ENCODE data around the gene LMAN2.
A peak's percentile ranks its signal among the peaks of the same experiment; 100 is the strongest.

The LMAN2 gene

DNA sequence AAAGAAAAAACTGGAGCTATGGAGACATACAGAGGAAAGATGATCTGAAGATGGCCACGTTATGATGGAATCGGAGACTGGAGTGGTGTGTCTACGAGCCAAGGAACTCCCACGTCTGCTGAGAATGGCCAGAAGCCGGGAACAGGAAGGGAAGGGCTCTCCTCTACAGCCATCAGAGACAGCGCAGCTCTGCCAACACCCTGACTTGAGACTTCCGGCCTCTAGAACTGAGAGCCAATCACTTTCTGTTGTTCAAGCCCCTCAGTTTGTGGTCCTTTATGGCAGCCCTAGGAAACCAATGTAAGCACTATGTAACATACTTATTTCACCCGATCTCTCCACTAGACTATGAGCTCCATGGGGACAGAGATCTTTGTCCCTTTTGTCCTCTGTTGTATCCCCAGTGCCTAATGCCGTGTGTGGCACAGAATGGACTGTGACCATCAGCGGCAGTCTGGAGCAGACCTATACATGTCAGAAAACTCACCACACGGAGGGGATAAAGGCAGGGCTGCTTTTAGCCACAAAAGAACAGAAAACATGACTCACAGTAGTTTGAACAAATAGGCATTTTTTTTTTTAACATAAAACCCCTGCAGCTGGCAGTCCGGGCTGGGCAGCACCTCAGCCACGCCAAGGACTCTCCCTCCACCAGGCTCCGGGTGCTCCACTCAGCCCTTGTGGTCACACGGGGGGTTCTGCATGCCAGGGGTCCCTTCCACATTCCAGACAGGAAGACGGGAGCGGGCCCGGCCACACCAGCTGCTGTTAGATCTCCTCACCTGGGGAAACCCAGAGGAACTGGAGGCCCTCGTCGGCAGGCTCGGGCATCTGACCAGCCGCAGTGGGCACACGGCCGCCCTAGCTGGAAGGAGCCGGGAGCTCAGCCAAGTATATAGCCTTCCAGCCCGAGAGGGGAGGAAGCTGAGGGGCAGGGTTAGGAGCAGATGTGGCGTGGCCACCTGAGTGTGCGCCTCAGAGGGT is 23.6 kb downstream of the LMAN2 start:
- DNase-seq (ENCODE audit: low read depth): peak; percentile 19

DNA sequence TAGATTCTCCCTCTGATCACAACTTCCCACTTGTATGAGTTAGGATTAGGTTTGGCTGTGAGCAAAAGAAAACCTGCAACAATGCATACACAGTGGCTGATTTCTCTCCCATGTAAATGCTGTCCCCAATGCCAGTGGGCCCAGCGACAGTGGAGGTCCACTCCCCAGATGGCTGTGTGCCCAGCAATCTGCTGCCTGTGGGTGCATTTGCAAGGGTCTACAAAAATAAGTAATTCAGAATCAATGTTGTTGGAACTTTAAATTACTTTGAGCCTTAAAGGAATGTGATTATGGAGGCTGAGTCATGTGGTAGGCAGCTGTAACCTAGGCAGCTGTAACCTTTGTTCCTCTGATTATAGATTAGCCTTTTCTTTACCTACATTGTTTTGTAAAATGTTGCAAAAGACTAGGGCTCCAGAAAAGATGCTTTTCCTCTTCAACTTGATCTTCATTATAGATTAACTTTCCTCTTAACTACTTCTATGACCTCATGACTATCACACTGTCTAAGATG is 25.5 kb downstream of the LMAN2 start:
- DNase-seq (ENCODE audit: low read depth): no peak

DNA sequence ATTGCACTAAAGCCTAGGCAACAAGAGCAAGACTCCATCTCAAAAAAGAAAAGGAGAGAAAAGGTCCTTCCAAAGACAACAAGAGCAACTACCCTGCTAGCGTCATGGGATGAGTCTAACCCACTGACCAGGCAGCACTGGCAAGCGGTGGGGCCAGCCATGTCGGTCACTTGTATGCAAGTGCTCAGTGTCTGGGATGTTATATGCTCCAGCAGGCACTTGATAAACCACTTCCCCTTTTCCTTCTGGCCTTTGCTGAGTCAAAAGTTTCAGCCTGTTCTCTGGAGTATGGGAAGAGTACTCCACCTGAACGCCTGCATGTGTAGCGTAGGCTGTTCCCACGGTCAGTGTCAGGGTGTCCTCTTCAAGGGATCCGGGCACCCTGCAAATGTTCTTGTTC is 30.6 kb downstream of the LMAN2 start:
- no peak for DNase-seq (ENCODE audit: low read depth)

DNA sequence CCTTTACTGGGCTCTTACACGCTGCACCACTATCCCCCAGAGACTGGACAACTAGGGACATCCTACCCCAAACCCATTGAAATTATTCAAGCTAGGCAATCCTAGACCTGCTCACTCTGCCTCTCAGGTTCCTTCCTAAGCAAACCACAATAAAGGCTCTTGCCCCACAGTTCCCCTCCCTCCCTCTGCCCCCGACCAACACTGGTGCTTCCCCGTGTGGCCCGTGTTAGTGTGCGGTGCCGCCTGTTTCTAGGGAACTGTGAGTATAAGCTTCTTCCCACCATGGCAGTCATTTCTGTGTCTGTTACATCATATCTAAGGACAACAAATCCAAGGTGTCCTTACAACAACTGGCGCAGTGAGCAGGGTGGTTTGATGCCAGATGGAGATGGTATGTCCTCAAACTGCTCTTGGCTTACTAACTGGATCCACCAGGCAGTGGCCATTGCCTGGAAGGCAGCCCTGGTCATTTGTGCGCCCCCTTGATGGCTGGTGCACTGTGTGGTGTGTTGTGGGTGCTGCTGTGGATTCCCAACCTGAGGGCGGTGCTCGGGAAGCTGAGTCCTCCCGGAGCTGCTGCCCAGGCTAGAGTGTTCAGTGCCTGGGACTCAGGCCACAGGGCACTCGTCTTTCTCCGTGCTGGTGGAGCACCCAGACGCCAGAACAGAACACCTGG is 31.4 kb downstream of the LMAN2 start:
- DNase-seq (ENCODE audit: low read depth): no peak

DNA sequence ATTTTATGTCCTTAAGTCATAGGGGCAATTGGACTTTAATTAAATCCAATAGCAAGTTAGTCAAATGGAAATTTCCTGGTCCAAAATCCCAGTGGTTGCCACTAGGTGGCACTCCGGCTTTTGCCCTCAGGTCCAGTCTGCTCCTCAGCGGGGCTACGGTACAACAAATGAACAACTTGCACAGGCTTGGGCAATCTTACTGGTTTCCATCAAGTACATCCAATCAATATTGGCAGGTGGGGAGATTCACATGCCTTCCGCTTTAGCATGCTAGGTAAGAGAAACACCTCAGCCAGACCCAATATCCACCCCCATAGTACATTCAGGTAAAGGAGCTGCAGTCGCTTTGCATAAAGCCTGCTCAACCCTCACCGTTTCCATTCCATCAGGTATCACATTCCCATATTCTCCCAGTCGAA is 33.5 kb downstream of the LMAN2 start:
- peak; percentile 68 for DNase-seq (ENCODE audit: low read depth)

DNA sequence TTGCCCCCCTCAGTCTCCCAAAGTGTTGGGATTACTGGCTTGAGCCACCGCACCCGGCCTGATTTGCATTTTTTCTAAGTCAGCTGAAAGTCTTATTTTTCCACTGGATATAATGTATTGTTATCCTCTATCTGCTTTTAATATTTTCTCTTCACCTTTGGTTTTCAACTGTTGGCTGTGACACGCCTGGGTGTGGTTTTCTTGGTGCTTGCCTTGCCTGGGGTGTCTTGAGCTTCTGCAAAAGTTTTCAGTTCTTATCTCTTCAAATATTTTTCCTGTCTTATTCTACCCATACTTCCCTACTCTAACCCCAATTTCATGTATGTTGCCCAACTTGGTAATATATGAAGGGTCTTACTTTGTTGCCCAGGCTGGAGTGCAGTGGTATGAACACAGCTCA is 35.5 kb downstream of the LMAN2 start:
- no peak for DNase-seq (ENCODE audit: low read depth)

DNA sequence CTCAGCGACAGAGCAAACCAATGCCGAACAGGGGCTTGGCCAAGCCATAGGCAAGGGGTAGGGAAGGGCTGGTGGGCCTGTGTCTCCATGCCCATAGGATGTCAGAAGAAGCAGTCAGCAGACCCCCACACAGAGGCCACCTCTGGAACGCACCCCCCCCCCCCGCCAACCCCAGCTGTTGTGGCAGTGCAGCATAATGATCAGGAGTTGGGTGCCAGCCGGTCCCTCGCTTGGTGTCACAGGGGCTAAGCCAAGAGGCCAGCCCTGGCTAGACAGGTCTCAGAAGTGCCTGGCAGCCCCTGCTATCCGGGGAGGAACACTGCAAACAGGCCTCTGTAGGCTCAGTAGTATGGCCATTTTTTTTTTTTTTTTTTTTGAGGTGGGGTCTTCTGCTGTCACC is 36.1 kb downstream of the LMAN2 start:
- no peak for DNase-seq (ENCODE audit: low read depth)

DNA sequence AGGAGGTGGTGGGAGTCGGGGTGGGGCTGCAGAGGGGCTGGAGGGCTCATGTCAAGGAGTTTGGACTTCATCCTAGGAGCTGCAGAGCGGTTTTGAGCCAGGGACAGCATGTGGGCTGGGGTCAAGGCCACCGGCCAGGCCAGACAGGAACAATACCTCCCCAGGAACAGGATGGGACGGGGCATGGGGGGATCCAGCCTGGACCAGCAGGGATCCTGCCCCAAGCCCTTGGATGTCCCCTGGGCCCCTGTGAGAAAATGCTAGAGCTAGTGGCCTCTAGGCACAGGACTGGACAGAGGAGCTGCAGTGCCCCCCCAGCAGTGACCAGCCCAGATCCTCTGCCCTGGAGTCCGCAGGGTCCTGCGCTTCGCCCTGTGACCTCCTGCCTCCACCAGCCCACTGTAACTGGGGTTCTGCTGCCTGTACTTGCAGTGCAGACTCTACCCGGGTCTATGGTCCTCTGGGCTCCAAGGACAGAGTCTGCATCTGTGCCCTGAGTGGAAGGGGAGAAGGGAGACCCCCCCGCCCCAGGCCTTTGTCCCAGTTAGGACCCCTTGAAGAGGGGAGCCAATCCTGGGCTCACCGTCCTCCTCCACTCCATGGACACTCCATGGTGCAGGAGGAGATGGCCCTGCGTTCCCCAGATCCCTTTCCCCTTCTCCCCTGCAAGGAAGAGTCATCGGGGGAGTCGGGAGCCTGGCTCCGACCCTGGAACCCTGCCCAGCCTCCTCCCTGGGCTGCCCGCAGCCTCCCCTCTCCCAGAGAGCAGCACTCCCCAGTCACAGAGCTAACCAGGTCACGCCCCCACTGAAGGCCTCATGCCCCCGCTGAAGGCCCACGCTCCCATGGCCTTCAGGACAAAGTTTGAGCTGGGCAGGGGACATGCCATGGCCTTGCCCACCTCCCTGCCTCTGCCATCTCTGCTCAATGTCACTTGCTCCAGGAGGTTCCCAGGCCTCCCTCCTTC is 36.8 kb downstream of the LMAN2 start:
- DNase-seq (ENCODE audit: low read depth): no peak

DNA sequence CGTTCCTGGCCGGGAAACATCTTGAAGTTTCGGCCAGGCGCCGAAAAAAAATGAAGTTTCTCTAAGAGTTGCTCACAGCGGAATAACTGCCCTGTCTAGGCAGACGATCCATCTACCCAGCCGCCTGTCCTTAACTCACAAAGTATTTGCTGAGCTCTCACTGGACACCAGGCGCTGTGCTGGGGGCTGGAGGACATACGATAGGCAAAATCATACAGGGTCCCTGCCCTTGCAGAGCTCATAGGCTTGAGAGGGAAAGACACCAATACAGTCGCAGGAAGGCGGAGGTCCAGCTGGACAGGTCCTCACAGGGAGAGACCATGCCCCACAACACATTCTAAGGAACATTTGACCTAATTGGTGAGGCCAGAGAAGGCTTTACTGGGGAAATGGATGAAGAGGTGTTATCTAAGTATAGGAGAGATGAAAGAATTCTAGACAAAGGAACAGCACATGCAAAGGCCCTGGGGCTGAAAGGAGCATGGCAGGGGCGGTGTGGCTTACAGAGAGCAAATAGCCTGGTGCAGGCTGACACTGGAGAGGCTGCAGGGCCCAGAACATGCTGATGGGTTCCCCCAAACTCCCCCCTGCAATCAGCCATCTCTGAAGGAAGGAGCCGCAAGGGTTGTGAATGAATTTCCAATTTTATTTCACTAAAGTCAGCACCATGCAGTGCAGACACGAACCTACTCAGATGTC is 37.8 kb downstream of the LMAN2 start:
- DNase-seq (ENCODE audit: low read depth): no peak

DNA sequence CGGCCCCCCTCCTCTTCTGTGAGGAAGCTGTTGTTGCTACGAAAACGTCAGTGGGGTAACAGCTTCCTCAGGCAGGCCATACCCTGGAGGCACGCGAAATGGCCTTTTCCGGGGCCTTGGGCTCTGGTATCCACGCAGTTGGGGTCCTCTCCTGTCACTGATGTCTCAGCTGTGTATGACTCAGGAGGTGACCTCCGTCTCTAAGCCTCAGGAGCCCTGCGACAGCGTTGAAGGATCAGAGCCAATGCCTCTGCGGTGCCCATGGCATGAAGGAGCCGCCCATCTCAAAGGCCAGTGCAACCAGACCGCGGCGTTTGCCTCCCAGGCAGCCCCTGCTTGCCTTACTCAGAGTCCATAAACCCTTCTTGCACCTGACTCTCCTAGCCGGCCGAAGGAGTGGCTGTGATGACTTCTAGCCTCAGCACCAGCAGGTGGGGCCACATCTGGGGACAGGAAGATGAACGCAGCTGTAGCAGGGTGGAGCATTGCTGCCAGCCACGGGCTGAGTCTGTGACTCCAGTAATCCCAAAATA is 38.8 kb downstream of the LMAN2 start:
- DNase-seq (ENCODE audit: low read depth): no peak

DNA sequence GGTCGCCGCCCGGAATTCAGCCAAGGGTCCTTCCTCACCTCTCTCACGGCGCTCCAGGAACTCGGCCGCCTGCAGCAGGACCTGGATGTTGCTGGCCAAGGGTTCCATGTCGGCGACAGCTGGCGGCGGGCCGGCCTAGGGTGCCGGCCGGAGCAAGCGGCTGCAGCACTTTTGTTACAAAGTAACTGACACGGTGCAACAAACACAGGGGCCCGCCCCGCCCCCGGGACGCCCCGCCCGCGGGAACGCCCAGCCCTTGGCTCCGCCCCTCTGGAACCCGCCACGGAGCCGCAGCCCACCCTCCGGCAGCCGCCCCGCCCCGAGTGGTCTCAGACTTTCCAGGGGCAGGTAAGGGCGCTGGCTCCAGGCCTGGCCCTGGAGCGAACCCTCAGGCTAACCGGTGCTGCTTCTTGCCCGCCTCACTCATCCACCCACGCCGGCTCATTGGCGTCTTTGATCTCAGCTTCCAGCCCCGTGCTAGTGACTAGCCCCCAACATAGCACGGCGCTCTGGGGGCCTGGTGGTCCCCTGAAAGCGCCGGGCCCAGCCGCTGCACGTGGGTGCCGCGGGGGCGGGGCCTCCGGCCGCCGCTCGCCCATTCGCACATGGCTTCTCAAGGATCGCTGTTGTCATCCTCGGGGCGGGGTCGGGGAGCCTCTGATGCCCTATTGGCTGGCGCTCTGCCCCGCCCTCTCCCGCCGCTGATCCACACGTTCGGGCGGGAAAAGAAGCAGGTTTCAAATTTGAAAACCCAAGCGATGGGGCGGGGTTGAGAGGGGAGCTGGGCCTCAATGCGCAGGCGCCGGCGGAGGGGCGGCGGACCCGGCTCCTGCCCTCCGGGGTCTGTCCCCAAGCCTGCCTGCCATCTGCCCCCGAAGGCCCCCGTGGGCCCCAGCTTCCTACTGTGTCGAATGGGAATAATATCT is 39.5 kb downstream of the LMAN2 start, which contains the start of gene MXD3:
MXD3 (minus strand) TSS at position 176 of the 926 bp plus-strand sequence; CDS start at position 108, 68 bp downstream.
- peak; percentile 87 for DNase-seq (ENCODE audit: low read depth)

DNA sequence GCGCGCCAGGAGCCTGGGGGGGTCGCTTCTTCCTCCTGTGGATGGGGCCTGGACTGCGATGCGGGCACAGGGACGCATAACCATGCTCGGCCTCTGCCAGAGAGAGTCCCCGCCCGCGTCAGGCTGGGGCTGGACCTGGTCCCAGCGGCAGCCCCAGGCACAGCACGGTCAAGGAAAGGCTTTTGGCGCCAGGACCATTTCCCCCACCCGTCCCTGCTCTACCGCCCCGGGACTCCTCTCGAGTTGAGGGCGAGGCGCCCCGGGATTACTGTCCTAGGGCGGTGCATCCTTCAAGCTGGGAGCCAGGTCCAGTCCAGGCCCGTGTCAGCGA is 40.1 kb downstream of the LMAN2 start:
- no peak for DNase-seq (ENCODE audit: low read depth)

DNA sequence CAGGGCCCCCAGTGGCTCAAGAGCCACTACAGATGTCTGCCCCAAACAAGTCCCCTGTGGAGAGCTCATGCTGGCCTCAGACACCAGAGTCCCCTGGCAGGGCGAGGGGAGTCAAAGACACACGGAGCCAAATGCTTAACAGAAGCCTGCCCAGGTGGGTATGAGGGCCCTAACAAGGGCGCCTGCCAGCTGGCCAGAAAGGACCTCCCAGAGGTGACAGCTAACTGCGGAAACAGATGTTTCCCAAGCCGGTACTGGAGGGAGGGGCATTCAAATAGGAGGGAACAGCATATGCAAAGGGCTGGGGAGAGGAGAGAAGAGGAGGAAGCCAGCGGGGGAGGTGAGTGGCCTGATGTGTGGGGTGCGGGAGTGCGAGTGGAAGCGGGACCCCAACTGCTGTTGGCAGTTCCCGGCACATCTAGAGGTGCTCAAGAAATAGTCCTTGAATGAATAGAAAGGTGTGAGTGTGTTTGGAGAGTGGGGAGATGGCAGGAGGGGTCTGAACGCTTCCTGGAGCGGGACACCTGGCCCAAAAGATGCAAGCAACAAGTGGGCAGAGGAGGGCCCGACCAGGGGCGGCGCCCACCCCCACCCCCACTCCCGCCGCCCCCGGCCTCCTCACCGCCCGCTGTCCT is 40.6 kb downstream of the LMAN2 start:
- DNase-seq (ENCODE audit: low read depth): no peak

DNA sequence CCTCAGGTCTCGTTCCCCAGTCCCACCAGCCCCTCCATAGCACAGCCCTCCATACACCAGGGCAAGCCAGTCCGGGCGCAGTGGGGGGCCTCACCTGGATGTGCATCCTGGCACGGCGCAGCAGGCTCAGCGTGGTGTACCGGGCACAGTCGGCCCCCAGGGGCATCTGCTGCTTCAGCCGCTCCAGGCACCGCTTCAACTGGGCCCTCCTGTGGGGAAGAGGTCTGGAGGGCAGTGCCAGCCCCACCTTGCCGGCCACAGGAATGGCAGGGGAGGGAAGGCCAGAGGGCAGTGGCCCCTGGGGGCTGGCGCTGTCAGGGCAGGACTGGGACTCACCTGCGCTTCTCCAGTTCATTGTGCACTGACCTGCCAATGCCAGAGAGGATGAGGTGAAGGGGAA is 41.1 kb downstream of the LMAN2 start:
- DNase-seq (ENCODE audit: low read depth): no peak

DNA sequence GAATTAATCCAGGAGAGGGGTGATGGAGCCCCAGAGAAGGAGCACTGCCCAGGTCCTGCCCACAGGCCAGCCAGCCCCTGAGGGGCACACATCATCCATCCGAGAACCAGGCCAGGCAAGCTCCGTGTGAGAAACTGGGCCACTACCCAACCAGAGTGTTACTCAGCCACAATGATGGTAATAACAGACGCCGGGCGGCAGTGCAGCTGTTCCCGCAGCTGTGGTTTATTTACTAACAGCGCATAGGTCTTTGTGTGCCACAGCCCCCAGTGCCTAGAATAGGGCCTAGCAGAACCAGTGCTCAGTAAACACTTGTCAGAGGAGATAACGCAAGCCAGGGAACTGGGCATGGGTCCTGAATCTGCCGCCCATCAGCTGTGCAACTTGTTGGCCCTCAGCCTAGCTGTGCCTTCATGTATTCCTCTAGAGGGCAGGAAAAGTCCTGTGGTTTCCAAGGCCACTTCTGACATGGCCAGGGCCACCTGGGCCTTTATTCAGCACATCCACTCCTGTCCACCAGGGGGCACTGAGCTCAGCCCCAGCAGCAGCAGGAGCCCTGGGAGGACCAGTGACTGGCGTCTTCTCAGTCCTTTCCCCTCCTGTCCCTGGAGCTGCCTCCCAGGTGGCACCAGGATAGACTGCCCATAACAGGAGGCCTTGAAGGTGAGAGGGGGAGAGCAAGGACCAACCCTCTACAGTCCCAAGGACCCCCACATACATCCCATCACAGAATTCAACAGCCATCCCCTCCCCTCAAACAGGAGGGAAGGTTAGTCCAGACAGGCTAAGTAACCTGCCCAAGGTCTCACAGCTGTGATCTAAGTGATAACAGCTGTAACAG is 41.9 kb downstream of the LMAN2 start:
- peak; percentile 51 for DNase-seq (ENCODE audit: low read depth)

DNA sequence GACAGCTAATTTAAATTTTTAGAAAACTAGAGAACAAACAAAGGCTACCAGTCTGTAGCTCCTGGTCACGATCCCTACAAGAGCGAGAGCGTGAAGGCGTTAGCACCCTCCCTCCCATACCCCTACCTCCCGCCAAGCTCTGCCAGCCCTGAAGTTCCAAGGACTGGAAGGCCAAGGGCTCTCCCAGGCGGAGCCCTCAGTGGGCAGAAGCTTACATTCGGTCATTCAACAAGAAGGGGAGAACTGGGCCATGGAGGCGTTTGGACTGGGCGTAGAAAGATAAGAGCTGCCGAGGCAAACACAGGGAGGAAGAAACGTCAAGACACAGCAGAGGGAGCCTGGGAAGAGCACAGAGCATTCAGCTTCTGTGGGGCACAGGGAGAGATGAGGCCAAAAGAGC is 42.7 kb downstream of the LMAN2 start:
- DNase-seq (ENCODE audit: low read depth): no peak

DNA sequence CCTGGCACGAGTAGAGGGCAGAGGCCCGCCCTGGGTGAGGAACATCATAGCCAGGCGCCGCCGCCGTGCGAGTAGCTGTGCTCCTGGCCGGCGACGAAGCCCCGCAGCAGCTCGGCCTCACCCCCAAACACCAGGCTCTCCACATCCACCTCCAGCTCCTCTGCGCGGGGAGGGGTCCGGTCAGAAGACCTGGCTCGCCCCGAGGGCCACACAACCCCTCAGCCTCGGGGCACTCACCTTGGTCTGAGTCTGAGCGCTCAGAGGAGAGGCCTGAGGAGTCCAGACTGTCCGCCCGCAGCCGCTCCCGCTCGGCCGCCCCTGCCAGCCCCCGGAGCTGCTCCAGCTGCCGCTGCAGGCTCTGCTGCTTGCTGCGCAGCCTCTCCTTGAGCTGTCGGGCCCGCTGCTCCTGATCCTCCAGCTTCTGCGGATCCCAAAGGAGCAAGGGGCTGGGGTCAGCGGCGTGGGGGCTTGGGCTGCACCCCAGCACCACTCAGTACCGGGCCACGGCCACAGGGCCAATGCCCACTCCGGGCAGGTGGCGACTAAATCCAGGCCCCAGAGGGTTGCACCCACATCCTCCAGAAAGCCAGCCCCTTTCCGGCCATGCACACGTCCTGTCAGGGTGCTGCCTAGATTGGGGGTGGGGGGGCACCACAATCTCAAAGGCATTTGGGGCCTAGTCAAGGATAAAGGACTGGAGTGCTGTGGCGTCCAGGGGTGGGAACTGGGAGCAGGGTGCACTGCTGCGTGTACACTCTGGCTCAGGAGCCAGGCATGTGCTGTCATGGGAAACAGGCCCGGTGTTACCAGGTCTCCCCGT is 43.7 kb downstream of the LMAN2 start:
- no peak for DNase-seq (ENCODE audit: low read depth)

Data from fibroblast of gingiva (primary cell).